Psoas muscle (tissue), 8 donors: ENCODE data around the gene STXBP5. TPM values are rescaled to one million over a fixed set of nuclear protein-coding genes. Genes with fewer than 3 reads are reported as not detected.

ENCODE experiments used
- ATAC-seq, 4 donors: fragments of 200-7000 bp; cut with Tn5 transposase; one replicate each; pipeline ENCODE4 v1.9.1; 2020; ENCODE audit warnings: moderate library complexity in 3 of 4, mild to moderate bottlenecking in 2 of 4
- DNase-seq, 2 donors: peaks; one replicate each; pipeline ENCODE4 v3.0.0-alpha.2; 2020
- H3K27ac ChIP-seq: fragments of 200-600 bp; one replicate; pipeline ENCODE4 v1.8.0; 2022
- H3K27me3 ChIP-seq, 3 donors: fragments of 200-600 bp in 1 of 3; one replicate each; pipeline versions ENCODE4 v1.6.1 to v1.8.0; 2013 to 2022; ENCODE audit warnings: low read length in 2 of 3, mild to moderate bottlenecking in 2 of 3, moderate library complexity in 1 of 3; ENCODE audit not compliant: insufficient read depth in 3 of 3
- H3K36me3 ChIP-seq, 2 donors: fragments of 200-600 bp in 1 of 2; one replicate each; pipeline versions ENCODE4 v1.6.1 to v1.8.0; 2013 to 2022; ENCODE audit warnings: low read depth in 1 of 2, mild to moderate bottlenecking in 1 of 2, moderate library complexity in 1 of 2; ENCODE audit not compliant: insufficient read depth in 1 of 2
- H3K4me1 ChIP-seq: fragments of 200-600 bp; one replicate; pipeline ENCODE4 v1.8.0; 2022
- H3K4me3 ChIP-seq: fragments of 200-600 bp; one replicate; pipeline ENCODE4 v1.8.0; 2022; ENCODE audit warnings: mild to moderate bottlenecking
- H3K9me3 ChIP-seq: fragments of 200-600 bp; one replicate; pipeline ENCODE4 v1.8.0; 2022
- WGBS, 3 donors: extraction: QIAGEN DNeasy Blood & Tissue Kit; methylation state at CpG; one replicate each; pipeline versions ENCODE4 v1.1.6 to v1.1.7; 2013; 5-methylcytosine and 5-hydroxymethylcytosine counted together
- intact Hi-C, 2 donors: fragments of 100-400 bp; cut with DNase I; formaldehyde crosslinking; loops; one replicate each; pipeline versions ENCODE4 v1.11.0 to v1.14.2; 2022
- polyA plus RNA-seq, 3 donors: library from polyadenylated mRNA; stranded (reverse); fragments of 200-250 nt; gene quantifications; one replicate each; pipeline ENCODE4 v1.2.3, GENCODE V29; 2013
- total RNA-seq, 4 donors: library from RNA; stranded (reverse); fragmentation: NEBNext Ultra II Directional in 2 of 4; extraction: Animal tissue kit (Norgen Biotek cat#: 25700) in 2 of 4; gene quantifications; one replicate each; pipeline versions ENCODE4 v1.2.1 to v1.2.4, GENCODE V29; 2021 to 2023
- TF ChIP-seq, protein P1 (sequence below): fragments of 200-600 bp; IDR thresholded peaks from one replicate; pipeline ENCODE4 v1.8.0; 2022; ENCODE audit warnings: antibody characterized with exemption
- donor health status: healthy with polysubstance abuse.
- donor health status: DM: no; HTN: no; CAD: no; lungs with moderate emphysema.
- donor health status: Bipolar disorder and iron deficiency.
- donor health status: healthy.
- donor health status: DM: yes; HTN: yes; CAD: no.
- donor health status: DM: no; HTN: no; CAD: no.
- donor health status: DM: no; HTN: no; CAD: no.
- donor health status: DM: yes; HTN: yes; CAD: no.

STXBP5 gene
- total and polyA plus RNA-seq, 7 donors, result 4.1 to 20.0 (median 18.7) TPM

DNA sequence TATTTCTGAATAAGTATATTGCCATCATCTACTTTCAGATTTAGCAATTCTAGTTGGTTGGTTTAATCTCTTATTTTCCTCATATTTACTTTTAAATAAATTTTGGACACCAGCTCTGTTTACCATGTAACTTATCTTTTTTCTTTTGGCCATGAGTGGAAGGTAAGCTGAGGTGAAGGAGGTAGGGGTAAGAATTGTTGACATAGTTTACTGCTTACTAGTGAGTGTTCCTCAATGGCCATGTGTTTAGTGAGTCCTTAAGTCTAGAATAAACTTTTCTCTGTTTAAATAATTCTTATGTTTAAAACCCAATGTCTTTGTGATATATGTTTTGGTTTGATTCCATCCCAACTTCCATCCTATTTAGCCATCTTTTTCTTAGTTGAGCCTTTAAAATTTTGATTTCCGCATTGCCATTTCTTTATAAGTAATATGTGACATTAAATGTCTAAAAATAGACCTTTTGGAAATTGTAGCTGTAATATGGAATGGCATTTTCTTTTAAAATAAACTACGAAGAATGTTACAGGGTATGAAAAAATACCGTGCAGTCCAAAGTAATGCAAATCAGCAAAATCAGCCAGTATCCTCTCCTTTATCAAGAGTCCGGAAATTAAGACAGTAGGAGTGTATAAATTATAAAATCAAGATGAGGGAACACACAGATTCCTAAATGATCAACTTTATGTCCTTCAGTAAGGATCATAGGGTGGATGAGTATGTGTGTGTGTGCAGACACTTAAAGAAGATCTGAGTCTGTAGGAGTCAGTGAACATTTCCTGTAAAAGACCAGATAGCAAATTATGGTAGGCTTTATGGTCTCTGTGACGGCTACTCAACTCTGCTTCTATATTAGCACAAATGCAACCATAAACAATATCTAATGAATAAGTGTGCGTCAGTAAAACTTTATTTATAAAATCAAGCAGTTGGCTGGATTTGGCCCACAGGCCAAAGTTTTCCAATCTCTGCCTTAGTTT is 10.3 kb downstream of the STXBP5 start:
- H3K36me3 ChIP-seq, result peaks cover 0 to 5% of the 10 kb centered on the region in 2 donors
- no peaks in the 10 kb centered on the region for H3K27me3 ChIP-seq
- WGBS, 3 donors, result 81 to 96% (median 82%) methylated on average over 6 of the region's 6 CpGs
- H3K4me3 ChIP-seq, result no peak overlapping the region
- no peaks in the 10 kb centered on the region for H3K9me3 ChIP-seq
- TF ChIP-seq, protein P1, sequence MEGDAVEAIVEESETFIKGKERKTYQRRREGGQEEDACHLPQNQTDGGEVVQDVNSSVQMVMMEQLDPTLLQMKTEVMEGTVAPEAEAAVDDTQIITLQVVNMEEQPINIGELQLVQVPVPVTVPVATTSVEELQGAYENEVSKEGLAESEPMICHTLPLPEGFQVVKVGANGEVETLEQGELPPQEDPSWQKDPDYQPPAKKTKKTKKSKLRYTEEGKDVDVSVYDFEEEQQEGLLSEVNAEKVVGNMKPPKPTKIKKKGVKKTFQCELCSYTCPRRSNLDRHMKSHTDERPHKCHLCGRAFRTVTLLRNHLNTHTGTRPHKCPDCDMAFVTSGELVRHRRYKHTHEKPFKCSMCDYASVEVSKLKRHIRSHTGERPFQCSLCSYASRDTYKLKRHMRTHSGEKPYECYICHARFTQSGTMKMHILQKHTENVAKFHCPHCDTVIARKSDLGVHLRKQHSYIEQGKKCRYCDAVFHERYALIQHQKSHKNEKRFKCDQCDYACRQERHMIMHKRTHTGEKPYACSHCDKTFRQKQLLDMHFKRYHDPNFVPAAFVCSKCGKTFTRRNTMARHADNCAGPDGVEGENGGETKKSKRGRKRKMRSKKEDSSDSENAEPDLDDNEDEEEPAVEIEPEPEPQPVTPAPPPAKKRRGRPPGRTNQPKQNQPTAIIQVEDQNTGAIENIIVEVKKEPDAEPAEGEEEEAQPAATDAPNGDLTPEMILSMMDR, result no peak
- ATAC-seq (no peak), DNase-seq (no peak)
- no peak overlapping the region for H3K27ac ChIP-seq
- intact Hi-C loops, result loop anchor here in 1 of 2 donors (10.0 kb wide), 1 partner anchor 50 kb away; no protein-coding TSS in a partner anchor
- peaks cover 11% of the 10 kb centered on the region for H3K4me1 ChIP-seq

DNA sequence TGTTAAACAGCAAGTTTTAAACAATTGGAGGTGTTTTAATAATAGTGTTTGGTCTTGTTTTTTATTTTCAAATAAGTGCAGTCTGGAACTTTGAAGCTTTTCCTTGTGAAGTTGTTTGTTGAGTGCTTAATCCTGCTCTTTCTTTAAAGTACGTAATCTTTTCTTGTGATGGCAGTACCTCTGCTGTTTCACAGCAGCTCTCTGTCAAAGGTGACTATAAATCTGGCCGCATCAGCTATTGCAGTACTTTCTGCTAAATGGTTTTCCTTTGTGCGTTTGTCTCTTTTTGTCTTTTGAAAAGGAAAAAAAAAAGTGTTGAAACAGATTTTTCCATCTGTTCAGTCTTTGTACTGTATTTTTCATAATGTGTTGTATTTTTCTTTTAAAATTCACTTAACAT is 12.7 kb downstream of the STXBP5 start:
- intact Hi-C loops, result loop anchor here in 1 of 2 donors (10.0 kb wide), 1 partner anchor 48 kb away; no protein-coding TSS in a partner anchor
- no peaks in the 10 kb centered on the region for H3K27me3 ChIP-seq
- TF ChIP-seq, protein P1, result no peak
- ATAC-seq (no peak), DNase-seq (no peak)
- peaks cover 20% of the 10 kb centered on the region for H3K4me1 ChIP-seq
- H3K36me3 ChIP-seq, result peaks cover 0 to 5% of the 10 kb centered on the region in 2 donors
- H3K27ac ChIP-seq, result no peak overlapping the region
- 61 to 82% (median 79%) methylated on average over 3 of the region's 3 CpGs for WGBS, 3 donors
- no peaks in the 10 kb centered on the region for H3K9me3 ChIP-seq
- no peak overlapping the region for H3K4me3 ChIP-seq

DNA sequence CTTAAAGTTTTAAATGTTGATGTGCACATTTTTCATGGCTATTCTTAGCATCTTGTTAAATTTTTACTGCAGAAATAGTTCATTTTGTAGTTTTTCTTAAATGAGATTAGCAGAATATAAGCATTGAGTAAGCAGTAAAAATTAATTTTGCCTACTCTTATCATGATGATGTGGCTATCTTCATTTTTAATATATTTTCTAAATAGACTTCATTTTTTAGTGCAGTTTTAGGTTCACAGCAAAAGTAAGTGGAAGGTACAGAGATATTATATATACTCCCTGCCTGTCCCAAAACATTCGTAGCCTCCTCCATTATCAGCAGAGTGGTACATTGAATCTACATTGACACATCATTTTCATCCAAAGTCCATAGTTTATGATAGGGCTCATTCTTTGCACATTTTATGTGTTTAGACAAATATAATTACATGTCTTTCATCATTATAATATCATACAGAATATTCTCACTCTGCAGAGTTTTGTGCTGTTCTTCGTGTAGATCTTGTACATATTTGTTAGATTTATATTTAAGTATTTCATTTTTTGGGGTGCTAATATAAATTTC is 13.7 kb downstream of the STXBP5 start:
- Histone ChIP-seq H3K4me3 (no peak overlapping the region), H3K36me3 (peaks cover 0 to 5% of the 10 kb centered on the region in 2 donors), H3K27ac (no peak overlapping the region), H3K4me1 (peaks cover 24% of the 10 kb centered on the region), H3K9me3 (no peaks in the 10 kb centered on the region), H3K27me3 (no peaks in the 10 kb centered on the region)
- DNase-seq, result no peak
- TF ChIP-seq, protein P1, result no peak
- no peak for ATAC-seq
- WGBS, 3 donors, result 91 to 97% (median 95%) methylated on average over 2 of the region's 2 CpGs
- intact Hi-C loops, result loop anchor here in 1 of 2 donors (10.0 kb wide), 1 partner anchor 47 kb away; no protein-coding TSS in a partner anchor

DNA sequence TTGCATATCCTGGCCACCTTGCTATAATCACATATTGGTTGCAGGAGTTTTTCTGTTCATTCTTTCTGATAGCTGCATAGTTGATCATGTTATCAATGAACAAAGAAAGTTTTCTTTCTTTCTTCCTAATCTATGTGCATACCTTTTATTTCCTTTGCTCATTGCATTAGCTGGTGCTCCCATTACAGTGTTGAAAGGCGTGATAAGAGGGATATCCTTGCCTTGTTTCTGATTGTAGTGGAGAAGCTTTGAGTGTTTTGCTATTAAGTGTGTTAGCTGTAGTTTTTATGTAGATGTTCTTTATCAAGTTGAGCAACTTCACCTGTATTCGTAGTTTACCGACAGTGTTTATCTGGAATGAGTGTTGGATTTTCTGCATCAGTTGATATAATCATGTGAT is 14.6 kb downstream of the STXBP5 start:
- intact Hi-C loops, result loop anchor here in 1 of 2 donors (10.0 kb wide), 1 partner anchor 46 kb away; no protein-coding TSS in a partner anchor
- H3K27ac ChIP-seq, result no peak overlapping the region
- DNase-seq, result no peak
- no peaks in the 10 kb centered on the region for H3K9me3 ChIP-seq
- TF ChIP-seq, protein P1, result no peak
- 94 to 99% (median 96%) methylated on average over 3 of the region's 3 CpGs for WGBS, 3 donors
- no peak overlapping the region for H3K4me3 ChIP-seq
- no peak for ATAC-seq
- H3K4me1 ChIP-seq, result peaks cover 24% of the 10 kb centered on the region
- H3K27me3 ChIP-seq, result no peaks in the 10 kb centered on the region
- peaks cover 0 to 5% of the 10 kb centered on the region in 2 donors for H3K36me3 ChIP-seq
